ENCODE measurements around the gene ETV7.
"Not testable (repeated sequence)": the region's sequence is repeated elsewhere in the genome, so short reads cannot be mapped to it uniquely, and the experiment has no call there.

ETV7 gene

DNA sequence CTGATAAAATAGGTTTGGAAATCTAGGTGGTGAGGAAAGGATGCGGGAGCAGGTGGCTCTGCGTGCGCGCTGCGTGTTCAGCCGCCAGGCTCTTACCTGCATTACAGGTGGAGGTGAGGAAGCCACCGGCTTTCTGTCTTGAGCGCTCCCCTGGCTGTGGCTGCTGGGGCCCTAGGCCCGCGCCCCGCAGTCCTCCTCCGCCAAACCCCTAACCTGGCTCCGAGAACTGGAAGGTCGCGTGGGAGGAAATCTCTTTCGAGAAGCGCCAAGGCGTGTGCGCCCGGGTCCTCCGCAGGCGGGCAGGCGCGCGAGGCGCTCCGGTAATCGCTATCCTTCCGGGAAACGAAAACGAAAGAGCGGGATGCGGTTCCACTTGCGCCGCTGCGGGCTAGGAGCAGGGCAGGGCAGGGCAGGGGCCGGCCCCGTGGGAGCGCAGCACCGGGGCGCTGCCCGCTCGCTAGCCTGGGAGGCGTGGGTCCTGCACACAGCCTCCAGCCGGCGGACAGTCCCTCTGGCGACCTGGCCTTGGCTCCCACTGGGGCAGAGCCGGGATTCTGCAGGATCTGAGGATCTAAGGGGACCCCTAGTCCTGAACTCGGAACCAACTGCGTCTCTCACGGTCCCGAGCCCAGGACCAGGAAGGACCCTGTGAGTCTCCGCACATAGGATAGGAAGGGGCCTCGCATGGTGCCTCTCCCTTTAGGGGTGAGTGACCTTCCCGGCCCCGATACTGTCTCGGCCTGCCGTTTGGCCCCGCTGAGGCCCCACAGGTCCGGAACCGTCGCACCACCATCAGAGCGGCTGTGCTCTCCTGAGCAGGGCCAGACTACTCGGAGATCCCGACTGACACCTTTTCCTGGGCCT, at the start of gene ETV7:
TSS of gene ETV7 (minus strand) at position 230 of the 864 bp plus-strand sequence. CDS start at position 102, 128 bp downstream.
- peak within 1 kb of the TSS in 20 of 21 experiments; percentile 0 to 86 (median 75) for H3K27ac ChIP-seq
- peak within 1 kb of the TSS; percentile 38 to 63 (median 59) for H3K4me3 ChIP-seq

DNA sequence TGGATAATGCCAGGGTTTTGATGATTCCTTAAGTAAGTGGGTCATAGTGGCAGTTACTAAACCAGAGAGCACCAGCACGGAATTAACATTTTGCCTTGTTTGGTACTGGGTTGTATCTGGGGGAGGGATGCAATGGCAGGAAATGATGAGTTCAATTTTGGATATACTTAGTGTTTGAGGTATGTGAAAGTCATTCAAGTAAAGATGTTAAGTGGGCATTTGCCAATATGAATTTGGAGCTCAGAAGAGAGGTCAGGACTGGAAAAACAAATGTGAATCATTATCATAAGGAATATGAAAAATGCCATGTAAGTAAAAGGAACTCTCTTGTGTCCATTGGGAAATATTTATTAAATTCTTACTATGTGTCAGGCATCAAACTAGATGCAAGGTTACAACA, 49.0 kb upstream of the ETV7 start:
- Histone ChIP-seq H3K4me3 (no peak overlapping the region), H3K27ac (no peak overlapping the region)

DNA sequence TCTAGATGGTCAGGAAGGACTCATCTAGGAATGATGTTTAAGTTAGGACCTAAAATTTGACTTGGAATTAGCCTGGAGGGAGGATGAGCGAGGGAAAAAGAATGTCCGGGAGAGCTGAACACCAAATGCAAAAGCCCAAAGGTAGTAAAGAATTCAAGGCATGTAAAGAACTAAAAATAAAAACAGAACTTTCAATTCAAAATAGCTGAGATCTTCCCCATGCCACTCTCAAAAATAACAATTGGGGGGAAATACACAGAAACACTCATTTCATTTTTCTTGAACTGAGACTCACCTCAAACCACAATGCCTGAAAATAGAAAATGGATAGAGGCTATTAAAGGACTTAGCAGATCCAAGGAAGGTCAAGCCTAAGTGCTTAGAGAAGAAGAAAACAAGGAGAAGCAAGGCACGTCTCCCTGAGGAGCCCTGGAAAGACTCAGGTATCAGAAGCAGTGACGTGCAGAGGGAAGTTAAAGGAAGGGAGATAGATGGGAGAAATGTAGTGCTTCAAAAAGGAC, 44.7 kb upstream of the ETV7 start:
- H3K27ac ChIP-seq, result no peak overlapping the region
- no peak overlapping the region for H3K4me3 ChIP-seq

DNA sequence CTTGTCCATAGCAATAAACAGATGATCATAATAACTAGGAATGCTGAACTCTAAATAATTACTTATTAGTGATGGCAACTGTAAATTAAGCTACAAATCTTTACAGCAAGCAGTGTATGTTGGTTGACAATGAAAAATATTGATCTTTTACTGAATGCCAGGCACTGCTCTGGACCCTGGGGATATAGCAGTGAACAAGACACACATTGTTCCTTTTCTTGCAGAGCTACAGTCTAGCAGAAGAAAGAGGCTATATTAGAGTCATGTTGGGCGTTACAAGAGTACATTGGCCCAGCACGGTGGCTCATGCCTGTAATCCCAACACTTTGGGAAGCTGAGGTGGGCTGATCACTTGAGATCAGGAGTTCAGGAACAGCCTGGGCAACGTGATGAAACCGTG, 43.7 kb upstream of the ETV7 start:
- Histone ChIP-seq H3K27ac (no peak overlapping the region), H3K4me3 (no peak overlapping the region)

DNA sequence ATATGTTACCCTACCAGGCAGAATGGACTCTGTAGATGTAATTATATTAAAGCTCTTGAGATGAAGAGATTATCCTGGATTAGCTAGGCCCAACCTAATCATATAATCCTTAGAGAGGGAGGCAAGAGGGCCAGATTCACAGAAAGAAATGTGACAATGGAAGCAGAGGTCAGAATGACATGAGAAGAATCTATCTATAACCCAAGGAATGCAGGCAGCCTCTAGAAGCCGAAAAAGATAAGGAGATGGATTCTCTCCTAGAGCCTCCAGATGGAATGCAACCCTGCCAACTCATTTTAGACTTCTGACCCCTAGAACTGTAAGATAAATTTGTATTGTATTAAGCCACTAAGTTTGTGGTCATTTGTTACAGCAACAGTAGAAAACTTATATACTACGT, 42.9 kb upstream of the ETV7 start:
- no peak overlapping the region for H3K4me3 ChIP-seq
- no peak overlapping the region for H3K27ac ChIP-seq

DNA sequence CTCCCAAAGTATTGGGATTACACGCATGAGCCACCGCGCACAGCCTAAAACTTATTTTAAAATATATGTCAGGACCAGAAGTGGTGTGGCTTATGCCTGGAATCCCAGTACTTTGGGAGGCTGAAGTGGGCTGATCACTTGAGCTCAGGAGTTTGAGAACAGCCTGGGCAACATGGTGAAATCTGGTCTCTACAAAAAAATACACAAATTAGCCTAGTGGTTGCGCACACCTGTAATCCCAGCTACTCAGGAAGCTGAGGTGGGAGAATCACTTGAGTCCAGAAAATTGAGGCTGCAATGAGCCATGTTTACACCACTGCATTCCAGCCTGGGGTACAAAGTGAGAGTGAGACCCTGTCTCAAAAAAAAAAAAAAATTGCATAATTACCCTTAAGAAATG, 41.4 kb upstream of the ETV7 start:
- Histone ChIP-seq H3K4me3 (no peak overlapping the region), H3K27ac (no peak overlapping the region)

DNA sequence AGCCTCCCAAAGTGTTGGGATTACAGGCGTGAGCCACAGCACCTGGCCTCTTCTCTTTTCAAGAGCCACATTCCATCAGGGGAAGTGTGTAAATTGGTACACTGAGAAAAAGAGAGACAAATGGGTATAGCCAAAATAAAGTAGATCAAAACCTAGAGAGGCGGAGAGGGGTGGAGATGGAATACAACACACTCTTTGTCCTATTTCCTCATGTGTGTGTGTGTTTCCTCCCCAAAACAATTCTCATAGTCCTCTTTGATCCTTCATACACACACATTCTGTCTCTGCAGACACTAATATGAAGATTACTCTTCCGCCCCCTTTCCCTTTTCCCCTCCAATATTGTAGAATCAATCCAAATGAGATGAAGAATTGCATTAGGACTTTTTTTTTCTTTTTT, 39.2 kb upstream of the ETV7 start:
- no peak overlapping the region for H3K4me3 ChIP-seq

DNA sequence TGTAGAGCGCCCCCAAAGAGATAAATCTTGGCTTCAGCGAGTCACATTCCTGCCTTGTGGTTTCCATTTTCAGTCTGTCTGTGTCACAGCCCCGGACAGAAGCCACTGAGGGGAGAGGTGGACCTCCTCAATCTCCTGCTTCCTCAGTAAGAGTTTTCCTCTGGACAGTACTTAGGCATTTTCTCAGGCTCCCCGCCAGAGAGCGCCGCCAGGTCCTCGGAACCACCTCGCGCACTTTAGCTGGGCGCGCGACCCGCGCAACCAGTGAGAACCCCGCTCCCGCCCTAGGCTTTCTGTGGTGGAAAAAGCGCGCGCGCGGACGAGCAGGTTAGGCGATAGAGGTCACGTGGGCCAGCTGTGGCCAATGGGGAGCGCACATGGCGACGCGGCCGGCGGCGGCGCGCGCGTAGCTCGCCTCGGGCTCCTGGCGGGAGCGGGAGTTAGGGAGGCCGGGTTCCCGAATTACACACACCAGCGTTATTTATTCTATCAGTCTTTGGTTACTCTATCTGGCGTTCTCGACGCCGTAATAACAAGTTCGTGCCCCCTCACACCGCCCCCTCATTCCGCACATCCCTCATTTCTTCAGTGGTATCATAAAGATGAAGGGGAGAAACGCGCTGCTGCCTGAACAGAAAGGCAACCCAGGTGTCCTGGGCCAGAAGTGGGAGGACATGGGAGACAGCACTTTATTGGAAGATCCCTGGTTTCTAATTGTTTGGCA, 35.8 kb upstream of the ETV7 start:
- H3K4me3 ChIP-seq, result peak overlapping the region; percentile 45 to 62 (median 50)
- H3K27ac ChIP-seq, result peak overlapping the region in 20 of 21 experiments; percentile 24 to 88 (median 76)

More for the DNA sequence above, 39.2 kb upstream of the ETV7 start:
- H3K27ac ChIP-seq, result no peak overlapping the region

DNA sequence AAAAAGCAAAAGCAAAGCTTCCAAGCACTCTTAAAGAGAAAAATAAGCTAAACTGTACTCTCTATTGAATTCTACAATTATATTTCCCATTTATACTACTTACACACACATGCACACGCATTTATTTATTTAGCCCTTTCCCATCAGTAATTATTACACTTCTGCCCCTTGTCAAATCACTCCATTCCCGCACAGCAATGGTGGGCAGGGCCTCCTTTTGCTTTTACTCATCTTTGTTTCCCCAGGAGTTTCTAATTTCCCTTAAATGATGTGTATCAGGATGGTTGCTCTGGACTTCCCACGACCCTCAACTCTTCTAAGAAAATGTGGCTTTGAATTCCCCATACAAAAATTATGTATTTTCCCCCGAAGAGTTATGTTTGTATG, 35.2 kb upstream of the ETV7 start:
- H3K27ac ChIP-seq, result peak overlapping the region in 19 of 21 experiments; percentile 4 to 88 (median 76)

DNA sequence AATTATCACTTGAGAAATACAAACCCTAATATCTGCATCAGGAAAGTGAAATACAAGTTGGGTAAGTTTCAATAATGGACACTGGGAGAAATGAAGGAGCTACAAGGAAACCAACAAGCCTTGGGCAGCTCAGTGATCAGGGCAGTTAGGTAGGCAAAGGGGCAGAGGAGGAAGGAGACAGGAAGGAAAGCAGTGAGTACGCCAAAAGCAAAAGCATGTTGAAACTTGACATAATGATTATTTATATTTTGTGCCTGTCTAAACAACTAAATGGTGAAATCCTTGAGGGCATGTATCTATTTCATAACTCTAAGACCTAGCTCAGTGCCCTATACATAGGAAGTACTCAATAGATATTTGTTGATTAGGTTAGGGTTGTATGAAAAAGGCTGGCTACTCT, 31.8 kb upstream of the ETV7 start:
- H3K4me3 ChIP-seq, result no peak overlapping the region

More for the DNA sequence above, 35.2 kb upstream of the ETV7 start:
- peak overlapping the region; percentile 45 to 62 (median 50) for H3K4me3 ChIP-seq

DNA sequence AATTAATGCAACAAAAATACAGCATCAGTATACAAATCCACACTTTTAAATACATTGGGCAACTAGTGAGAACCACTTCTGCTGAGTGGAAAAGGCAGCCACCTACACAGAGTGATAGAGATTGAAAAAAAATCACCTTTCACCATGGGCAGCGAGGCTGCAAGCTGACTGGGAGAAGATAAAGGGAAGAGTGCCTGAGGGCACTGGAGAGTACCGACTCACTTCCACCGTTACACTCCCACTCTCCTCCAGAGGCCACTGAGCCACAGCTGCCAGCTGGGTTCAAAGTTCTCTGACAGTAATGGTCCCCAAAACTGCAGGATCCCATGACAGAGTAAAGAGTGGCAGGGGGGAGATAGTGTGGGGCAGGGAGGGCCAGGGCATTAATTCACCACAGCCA, 31.1 kb upstream of the ETV7 start:
- H3K4me3 ChIP-seq, result no peak overlapping the region

More for the DNA sequence above, 31.8 kb upstream of the ETV7 start:
- peak overlapping the region in 1 of 21 experiments; percentile 46 for H3K27ac ChIP-seq

DNA sequence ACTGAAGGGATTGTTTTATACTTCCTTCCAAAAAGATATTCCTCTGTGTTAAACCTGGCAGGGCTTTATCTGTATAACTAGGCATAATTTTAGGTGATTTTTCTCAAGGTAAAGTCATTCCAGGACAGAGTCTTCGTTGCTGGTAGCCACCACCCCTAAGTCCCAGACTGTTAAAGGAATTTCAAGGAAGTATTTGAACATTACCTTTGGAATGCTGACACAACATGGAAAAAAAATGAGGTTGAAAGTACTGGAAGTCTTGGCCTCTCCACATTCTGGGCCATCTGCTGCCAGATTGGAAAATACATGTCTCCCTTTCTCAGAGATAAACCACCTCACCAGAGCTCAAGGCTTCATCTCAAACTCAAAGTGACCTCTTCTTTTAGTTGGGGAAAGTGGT, 27.0 kb upstream of the ETV7 start:
- H3K4me3 ChIP-seq, result no peak overlapping the region
- H3K27ac ChIP-seq, result no peak overlapping the region

More for the DNA sequence above, 31.1 kb upstream of the ETV7 start:
- H3K27ac ChIP-seq, result no peak overlapping the region

DNA sequence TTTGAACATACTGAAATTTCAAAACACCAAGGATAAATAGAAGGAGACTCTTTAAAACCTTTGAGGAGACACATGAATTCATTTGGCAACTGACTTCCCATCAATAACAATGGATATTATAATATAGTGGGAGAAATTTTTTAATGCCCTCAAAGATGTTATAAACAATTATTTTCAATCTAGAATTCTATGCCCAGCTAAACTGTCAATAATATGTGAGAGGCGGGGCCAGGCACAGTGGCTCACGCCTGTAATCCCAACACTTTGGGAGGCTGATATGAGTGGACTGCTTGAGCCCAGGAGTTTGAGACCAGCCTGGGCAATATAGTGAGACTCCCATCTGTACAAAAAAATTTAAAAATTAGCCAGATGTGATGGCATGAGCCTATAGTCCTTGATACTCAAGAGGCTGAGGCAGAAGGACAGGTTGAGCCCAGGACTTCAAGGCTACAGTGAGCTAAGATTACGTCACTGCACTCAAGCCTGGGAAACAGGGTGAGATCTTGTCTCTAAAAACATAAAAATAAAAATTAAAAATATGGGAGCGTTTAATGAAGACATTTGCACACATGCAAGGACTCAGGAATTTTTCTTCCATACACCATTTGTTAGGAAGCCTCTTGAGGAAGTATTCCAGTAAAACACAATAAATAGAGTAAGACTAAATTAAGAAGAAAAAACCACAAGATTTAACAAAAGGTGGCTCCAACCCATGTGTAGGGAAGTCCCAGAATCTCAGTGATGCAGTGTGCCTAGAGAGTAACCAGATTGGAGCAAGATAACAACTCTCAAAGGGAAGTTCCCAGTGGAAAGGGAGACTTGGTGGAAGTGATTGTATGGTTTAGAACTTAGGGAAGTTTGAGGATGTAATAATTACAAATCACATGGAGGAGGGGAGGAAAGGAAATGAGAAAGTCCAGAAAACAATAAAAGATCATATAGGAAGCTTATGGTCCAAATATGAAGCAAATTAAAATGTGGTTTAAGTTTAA, 26.3 kb upstream of the ETV7 start:
- no peak overlapping the region for H3K4me3 ChIP-seq
- no peak overlapping the region for H3K27ac ChIP-seq

DNA sequence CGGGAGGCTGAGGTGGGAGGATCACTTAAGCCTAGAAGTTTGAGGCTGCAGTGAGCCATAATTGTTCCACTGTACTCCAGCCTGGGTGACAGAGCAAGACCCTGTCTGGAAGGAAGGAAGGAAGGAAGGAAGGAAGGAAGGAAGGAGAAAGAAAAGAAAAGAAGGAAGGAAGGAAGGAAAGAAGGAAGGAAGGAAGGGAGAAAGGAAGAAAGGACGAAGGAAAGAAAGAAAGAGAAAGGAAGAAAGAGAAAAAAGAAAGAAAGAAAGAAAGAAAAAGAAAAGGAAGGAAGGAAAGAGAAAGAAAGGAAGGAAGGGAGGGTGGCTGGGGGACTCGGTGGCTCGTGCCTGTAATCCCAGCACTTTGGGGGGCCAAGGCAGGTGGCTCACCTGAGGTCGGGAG, 22.2 kb upstream of the ETV7 start:
- H3K27ac ChIP-seq, result not testable (repeated sequence)

DNA sequence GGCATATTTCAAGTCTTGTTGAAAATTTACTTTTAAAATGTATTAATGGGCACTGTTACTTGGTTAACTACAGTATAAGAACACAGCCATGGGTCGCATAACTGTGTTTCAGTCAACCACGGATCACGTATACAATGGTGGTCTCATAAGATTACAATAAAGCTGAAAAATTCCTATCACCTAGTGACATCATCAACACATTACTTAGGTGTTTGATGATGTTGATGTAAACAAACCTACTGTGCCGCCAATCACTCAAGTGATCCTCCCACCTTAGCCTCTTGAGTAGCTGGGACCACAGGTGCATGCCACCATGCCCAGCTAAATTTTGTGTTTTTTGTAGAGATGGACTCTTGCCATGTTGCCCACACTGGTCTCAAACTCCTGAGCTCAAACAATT, 16.7 kb upstream of the ETV7 start:
- no peak overlapping the region for H3K4me3 ChIP-seq

More for the DNA sequence above, 22.2 kb upstream of the ETV7 start:
- not testable (repeated sequence) for H3K4me3 ChIP-seq

DNA sequence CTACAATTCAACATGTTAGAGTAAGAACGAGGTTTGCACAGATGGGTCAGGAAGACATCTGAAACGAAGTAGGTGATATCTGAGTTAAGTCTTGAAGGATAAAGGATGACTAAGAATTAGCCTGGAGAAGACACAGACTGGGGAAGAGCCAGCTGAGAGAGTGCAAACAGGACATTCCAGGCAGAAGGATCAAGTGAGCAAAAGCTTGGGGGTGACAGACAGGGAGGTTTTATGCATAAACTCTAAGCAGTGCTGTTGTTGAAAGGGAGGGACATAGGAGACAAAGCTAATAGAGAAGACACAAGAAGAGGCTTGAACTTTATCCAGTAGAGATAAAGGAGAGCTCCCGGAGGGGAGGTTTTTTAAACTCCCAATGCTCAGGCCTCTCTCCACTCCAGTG, 15.0 kb upstream of the ETV7 start:
- no peak overlapping the region for H3K4me3 ChIP-seq

More for the DNA sequence above, 16.7 kb upstream of the ETV7 start:
- no peak overlapping the region for H3K27ac ChIP-seq

DNA sequence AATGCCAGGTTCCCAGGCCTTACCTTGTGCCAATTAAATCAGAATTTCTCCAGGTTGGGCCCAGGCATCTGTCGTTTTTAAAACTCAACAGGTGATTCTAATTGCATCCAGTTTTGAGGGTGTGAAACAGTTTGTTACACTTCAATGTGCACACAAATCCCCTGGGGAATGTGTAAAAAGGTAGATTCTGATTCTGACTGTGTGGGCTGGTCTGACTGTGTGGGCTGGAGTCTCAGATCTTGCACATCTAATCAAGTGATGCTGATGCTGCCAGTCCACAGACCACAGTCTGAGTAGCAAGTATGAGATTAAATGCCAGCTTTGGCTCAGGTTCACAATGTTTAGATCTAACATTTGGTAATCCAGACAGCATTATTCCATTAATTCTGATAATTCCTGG, 12.5 kb upstream of the ETV7 start:
- Histone ChIP-seq H3K4me3 (no peak overlapping the region), H3K27ac (no peak overlapping the region)

More for the DNA sequence above, 15.0 kb upstream of the ETV7 start:
- no peak overlapping the region for H3K27ac ChIP-seq

DNA sequence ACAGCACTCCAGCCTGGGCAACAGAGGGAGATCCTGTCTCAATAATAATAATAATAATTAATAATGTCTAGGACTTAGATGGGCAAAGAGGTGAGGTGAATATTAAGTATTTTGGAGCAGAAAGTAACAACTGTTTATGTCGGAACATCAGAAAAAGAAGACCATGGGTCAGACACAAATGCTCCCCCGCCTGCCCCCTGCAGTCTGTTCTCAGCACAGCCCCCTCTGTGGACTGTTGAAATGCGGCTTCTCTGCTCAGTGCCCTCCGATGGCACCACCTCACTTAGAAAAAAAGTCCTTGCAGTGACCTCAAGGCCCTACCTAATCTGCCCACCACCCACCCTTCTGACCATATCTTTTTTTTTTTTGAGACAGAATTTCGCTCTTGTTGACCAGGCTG, 5.2 kb upstream of the ETV7 start:
- Histone ChIP-seq H3K4me3 (no peak overlapping the region), H3K27ac (no peak overlapping the region)

DNA sequence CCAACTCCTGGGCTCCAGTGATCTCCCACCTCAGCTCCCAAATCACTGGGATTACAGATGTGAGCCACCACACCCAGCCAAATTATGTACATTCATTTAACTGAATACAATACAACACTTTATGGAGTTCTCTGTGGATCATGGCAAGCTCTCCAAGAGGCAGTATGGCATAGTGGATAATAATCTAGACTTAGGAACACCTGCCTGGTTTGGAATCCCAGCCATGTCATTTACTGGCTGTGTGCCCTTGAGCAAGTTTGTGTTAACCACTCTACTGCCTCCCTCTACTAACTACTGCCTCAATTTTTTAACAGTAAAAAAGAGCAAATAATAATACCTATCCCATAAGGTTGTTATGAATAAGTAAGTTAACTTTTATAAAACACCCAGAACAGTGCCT, 1.9 kb upstream of the ETV7 start:
- Histone ChIP-seq H3K4me3 (no peak overlapping the region), H3K27ac (no peak overlapping the region)

Data from skin epidermis (tissue), 12 donors.